ENCODE data around the gene ASB3.
"Not testable (repeated sequence)": the region's sequence is repeated elsewhere in the genome, so short reads cannot be mapped to it uniquely, and the experiment has no call there.

The ASB3 gene, protein sequence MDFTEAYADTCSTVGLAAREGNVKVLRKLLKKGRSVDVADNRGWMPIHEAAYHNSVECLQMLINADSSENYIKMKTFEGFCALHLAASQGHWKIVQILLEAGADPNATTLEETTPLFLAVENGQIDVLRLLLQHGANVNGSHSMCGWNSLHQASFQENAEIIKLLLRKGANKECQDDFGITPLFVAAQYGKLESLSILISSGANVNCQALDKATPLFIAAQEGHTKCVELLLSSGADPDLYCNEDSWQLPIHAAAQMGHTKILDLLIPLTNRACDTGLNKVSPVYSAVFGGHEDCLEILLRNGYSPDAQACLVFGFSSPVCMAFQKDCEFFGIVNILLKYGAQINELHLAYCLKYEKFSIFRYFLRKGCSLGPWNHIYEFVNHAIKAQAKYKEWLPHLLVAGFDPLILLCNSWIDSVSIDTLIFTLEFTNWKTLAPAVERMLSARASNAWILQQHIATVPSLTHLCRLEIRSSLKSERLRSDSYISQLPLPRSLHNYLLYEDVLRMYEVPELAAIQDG

DNA sequence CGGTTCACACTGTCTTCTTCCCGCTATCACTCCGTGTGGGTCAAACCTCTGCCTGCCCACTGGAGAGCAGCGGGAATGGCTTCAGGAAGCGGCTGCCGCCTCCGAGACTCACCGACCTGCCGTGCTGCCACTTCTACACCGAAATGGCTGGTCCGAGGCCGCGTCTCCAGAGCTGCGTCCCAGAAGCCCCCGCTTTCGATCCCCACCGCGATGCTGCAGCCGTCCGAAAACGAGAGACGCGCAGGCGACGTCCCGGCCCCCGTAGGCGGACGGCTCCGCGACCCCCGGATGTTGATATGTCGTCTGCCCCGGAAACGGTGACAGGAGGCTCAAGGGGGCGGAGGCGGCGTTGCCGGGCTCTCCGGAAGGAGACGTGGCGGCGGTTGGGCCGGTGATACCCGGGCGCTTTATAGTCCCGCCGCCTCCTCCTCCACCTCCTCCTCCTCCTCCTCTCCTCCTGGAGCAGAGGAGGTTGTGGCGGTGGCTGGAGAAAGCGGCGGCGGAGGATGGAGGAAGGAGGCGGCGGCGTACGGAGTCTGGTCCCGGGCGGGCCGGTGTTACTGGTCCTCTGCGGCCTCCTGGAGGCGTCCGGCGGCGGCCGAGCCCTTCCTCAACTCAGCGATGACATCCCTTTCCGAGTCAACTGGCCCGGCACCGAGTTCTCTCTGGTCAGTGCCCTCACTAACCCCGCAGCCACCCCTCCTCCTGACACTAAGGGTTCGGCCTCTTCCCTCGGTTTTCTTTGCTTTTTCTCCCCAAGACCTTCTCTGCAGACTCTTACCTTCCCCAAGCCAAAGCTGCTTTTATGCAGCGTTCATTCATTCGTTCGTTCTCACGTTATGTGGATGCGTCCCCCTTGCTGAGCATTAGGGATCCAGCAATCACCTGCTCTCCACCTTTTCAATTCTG is at the start of gene ASB3, which contains the start of gene ERLEC1:
Gene ASB3 (minus strand): TSS at position 249 of the 909 bp plus-strand sequence. CDS start 21,381 bp downstream, outside the sequence.
Gene ERLEC1 (plus strand): TSS at position 340 of the 909 bp plus-strand sequence. CDS start 167 bp downstream, at position 507.
- DNase-seq = peak; percentile 83

DNA sequence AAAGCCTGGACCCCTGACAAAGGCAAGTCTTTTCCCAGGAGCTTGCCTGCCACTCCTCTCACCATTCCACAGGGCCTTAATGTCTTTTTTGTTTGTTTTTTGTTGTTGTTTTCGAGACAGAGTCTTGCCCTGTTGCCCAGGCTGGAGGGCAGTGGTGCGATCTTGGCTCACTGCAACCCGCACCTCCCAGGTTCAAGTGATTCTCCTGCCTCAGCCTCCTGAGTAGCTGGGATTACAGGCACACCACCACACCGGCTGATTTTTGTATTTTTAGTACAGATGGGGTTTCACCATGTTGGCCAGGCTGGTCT is 43.2 kb upstream of the ASB3 start:
- not testable (repeated sequence) for DNase-seq

DNA sequence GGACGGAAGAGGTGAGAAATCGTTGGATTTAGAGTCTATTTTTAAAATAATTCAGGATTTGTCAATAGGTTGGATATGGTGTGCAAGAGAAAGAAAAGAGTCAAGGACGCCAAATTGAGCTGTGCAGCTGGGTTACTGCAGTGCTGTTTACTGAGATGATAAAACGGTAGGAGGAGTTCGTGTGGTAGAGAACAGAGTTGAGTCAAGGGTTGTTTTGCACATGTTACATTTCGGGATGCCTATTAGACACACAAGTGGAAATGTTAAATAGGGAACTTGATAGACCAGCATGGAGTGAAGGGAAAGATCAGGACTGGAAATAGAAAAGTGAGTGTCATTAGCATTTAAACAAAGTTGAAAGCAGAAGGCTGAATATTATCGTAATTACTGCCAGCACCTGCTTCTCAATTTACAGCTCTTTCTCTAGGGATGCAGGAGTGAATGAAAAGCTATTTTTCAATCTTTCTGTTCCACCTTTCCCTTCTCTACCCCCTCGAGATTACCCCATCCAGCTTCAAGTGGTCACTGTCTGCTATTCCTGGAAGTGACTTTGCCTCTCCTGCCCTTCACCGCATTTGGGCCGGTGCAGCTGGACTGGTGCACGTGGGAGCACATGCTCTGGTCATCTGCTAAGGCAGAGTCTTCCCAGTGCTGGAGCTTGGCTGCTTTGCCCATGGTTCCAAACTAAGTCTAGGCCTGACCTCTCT is 42.7 kb upstream of the ASB3 start:
- DNase-seq = no peak

DNA sequence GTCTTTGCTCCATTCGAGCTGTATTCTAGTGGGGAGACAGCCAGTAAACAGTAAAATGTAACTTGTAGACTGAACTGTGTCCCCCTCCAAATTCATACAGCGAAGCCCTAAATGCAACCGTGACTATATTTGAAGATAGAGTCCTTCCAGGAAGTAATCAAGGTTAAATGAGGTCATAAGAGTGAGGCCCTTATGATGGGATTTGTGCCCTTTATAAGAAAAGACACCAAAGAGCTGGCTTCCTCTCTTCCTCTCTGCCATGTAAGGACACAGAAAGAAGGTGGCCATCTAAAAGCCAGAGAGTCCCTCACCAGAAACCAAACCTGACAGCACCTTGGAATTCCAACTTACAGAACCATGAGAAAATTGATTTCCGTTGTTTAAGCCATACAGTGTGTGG is 41.6 kb upstream of the ASB3 start:
- no peak for DNase-seq

DNA sequence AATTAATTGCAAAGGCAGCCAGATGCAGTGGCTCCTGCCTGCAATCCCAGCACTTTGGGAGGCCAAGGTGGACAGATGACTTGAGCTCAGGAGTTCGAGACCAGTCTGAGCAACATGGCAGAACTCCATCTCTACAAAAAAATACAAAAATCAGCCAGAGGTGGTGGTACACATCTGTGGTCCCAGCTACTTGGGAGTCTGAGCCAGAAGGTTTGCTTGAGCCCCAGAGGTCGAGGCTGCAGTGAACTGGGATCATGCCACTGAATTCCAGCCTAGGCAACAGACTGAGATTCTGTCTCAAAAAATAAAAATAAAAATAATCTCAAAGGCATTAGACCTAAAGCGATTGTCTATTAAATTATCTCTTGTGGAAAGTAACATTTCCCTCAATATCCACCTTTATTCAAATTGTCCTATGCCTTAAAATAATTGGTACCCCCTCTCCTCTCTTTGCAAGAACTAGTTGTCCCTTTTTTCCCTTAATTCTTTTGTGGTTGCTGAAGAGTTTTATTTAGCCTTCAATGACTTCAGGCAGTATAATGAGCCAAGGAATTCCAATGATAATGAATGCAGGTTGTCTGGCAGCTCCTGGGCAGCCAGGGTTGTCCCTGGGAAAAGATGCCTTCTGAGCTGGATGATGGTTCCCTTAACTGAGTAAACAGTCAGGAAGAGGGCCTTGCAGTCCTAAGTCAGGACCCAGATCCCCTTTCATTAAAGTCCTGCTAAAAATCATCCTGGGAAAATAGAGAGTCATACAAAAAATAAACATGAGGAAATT is 40.8 kb upstream of the ASB3 start:
- no peak for DNase-seq

DNA sequence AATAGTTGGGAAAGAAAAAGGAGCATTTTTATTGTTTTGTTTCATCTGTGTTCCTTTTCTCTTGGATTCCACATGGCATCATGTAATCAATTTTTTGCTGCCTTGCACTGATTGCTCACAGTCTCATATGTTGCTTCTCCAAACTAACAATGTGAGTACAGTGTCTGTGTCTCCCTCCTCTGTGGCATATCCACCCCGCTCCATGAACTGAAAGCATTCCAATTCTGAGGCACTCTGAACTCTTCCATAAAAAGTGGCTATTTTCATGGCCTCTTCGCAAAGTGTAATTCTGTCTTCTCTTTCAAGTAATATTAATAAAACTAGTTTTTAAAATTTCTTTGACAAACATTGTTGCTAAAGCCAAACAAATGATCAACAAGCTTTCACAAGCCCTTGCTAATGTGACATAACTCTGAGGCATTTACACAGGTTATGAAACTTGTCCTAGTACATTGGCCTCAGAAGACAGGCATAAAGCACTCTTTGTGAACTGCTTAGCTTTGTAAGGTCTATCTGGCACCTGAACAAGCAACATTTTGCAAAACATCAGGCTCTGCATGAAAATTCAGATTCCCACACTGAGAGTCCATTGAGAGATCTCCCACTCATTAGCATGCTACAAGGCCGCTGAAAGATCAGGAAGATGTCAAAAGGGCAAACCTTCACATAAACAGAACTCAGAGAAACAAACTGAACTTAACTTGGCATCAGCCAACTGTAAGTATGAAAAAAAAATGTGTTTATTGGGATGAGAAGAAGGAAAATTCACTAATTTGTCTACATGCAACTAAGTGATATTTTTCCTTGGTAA is 40.0 kb upstream of the ASB3 start:
- DNase-seq = no peak

DNA sequence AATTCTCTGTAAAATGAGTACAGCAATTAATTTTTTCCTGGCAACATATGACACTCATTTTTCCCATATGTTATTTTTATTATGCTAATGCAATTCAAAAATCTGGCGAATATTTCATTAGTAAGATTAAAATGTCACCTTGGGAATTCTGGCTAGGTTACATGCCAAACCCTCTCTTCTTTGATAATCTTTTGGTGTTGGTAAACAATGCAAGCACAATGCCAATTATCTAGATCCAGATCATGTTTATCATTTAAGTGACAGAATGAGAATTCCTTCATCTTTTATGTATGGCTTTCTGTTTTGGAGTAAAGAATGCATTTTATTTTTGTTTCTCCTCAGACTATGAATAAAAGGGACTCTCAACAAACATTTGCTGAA is 39.3 kb upstream of the ASB3 start:
- no peak for DNase-seq

DNA sequence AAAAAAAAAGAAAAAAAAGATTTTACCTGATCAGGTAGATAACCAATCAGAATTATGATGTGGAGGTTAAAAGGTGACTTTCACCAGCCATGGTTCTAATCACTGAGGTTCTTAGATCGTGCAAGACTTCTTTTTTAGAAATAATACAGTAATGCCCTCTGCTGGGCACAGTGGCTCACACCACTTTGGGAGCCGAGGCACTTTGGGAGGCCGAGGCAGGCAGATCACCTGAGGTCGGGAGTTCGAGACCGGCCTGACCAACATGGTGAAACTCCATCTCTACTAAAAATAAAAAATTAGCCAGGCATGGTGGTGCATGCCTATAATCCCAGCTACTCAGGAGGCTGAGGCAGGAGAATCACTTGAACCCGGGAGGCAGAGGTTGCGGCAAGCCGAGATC is 36.9 kb upstream of the ASB3 start:
- DNase-seq = peak; percentile 8

DNA sequence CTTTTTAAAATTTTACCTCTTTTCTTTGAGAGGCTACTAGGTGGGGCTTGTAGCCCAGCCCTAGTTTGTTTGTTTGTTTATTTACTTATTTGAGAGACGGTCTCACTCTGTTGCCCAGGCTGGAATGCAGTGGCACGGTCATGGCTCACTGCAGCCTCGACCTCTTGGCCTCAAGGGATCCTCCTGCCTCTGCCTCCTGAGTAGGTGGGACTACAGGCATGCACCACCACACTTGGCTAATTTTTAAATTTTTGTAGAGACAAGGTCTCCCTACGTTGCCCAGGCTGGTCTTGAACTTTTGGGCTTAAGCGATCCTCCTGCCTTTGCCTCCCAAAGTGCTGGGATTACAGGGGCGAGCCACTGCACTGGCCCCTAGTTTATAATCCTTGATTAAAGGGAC is 35.1 kb upstream of the ASB3 start:
- DNase-seq = no peak

DNA sequence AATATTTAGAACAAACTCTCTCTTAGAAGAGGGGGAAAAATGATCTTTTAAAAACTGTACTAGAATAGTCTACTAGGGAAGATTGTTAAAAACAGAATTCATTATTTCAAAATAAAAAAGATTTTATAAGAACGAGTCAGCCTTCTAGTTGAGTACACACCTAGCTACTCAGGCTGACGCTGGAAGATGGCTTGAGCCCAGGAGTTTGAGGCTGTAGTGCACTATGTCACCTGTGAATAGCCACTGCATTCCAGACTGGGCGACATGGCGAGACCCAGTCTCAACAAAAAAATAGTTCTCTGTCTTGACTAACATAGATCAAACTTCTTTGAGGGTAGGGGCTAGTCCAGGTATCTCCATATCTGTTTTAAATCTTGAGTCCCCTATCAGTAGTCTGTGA is 34.0 kb upstream of the ASB3 start:
- no peak for DNase-seq

DNA sequence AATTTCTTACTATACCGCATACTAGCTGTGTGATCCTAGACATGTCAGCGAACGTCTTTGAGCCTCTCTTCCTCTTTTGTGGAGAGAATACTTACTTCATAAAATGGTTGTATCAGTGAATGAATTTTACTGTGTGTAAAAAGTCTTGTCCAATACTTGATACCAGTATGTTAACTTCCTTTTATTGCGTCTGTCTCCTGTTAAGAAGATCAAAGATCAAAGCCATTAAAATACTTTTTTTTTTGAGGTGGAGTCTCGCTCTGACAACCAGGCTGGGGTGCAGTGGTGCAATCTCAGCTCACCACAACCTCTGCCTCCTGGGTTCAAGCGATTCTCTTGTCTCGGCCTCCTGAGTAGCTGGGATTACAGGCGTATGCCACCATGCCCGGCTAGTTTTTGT is 33.3 kb upstream of the ASB3 start:
- no peak for DNase-seq

DNA sequence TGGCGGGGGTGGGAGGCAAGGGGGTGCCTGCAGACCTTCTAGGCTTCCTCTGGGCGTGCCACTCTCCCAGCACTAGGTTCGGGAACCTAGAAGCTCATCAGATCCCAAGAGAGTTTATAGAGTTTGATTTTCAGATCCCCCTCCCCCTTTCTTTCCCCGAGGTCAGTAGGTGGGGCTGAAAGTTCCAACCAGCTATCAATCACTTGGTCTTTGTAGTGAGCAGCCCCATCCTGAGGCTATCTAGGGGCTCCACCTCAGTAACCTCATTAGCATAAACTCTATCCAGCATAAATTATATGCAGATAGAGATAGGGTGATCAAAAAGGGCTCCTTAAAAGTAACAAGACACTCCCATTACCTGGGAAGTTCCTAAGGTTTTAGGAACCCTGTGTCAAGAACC is 32.9 kb upstream of the ASB3 start:
- no peak for DNase-seq

DNA sequence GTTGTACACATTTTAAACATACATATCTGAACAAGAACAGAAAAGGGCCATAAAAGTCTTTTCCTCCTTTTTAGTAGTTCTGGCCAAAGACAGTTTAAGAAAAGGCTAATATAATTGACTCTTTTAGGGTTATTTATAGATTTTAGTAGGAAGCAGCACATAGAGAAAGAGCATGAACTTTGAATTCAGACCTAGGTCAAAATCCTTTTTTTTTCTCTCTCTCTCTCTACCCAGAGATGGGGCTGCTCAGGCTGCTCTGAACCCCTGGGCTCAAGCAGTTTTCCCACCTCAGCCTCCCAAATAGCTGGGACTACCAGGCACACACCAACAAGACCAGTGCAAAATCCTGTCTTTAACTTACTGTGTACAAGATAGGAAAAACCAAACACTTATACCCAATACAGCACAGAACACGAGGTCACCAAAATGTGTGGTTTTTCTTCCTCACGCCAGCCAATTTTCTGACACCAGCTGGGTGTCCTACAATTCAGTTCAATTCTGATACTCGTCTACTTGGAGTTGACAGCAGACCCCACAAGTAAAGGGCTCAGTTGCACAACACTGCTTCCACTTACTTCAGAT is 32.2 kb upstream of the ASB3 start:
- no peak for DNase-seq

DNA sequence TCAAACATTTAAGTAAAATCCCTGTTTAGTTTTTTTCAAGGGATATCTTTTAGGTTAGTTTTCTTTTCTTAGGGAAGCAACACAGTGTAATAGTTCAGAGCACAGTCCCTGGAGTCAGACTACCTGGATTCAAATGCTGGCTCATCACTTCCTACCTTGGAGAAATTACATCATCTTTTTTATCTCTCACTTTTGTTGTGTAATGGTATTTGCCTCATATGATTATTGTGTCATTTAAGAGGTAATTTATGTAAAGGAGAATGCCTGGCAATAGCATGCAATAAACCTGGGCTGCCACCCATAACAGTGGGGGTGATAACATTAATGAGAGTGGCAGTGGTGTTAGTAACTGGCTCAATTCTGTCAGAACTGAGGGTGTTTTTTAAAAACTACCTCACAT is 26.4 kb upstream of the ASB3 start:
- DNase-seq = no peak

DNA sequence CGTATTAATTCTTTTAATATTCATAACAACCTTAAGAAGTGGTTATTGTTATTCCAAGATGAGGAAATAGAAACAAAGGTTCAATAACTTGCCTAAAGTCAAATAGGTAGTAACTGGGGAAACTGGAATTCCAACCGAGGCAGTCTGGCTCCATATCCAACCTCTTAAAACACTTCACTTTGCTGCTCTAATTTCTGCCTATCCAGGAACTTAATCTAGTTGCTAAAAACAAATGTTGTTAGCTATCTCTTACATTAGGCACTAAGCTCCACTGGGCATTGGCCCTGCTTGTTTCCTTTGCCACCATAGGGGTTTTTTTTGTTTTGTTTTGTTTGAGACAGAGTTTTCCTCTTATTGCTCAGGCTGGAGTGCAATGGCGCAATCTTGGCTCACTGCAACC is 24.8 kb upstream of the ASB3 start:
- DNase-seq = no peak

DNA sequence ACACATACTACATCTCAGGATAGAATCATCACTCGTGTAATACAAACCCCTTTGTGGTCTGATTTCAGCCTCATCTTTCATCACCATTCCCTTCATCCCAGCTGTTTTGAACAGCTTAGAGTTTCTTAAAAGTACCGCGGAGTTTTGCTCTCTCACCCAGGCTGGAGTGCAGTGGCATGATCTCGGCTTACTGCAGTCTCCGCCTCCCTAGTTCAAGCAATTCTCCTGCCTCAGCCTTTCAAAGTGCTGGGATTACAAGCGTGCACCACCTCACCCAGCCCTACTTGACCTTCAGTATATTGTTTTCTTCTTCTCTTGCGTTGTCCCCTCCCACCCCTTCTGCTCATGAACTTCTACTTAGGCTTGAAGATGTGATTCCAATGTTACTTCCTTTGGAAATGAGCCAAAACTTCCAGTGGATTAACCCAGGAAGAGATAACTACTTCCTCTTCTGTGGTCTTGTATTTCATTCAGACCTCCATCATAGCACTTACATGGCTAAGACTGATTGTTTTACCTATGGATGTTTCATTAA is 15.9 kb upstream of the ASB3 start:
- DNase-seq = no peak

DNA sequence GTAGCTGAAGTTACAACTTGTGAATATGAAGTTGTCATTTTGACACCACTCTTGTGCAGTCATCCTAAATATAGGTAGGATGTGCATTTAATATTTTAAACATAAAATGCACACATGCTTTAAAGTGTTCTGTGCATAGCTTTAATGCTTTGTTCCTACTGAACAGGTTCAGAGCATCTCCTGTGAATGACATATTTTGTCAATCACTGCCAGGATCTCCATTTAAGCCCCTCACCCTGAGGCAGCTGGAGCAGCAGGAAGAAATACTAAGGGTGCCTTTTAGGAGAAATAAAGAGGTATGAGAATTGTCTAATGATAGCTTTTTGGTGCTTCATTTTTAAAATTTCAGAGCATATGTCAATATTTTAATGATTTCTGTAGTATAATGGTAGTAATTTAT is 14.8 kb upstream of the ASB3 start:
- no peak for DNase-seq

DNA sequence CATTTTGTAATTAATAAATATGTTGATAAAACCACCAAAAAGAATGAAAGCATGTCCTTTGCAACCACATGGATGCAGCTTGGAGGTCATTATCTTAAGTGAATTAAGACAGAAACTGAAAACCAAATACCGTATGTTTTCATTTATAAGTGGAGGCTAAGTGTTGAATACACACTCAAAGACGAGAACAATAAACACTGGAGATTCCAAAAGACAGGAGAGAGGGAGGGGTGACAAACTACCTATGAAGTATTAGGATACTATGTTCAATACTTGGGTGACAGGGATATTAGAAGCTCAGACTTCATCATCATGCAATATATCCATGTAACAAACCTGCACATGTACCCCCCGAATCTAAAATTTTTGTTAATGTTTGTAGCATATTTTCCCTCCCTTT is 7.1 kb upstream of the ASB3 start:
- no peak for DNase-seq

DNA sequence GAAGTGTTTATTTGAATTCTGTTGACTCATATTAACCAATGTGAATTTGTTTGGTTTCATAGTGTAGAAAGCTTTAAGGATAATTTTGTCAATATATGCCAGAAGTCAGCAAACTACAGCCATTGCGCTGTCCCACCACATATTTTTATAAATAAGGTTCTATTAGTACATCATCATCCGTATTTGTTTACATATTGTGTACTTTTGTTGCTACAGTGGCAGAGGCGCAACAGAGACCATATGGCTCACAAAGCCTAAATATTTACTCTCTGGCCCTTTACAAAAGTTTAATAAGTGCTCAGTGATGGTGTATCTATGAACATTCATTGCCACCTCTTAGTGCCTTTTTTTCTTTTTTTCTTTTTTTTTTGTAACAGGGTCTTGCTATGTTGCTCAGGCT is 6.5 kb upstream of the ASB3 start:
- no peak for DNase-seq

DNA sequence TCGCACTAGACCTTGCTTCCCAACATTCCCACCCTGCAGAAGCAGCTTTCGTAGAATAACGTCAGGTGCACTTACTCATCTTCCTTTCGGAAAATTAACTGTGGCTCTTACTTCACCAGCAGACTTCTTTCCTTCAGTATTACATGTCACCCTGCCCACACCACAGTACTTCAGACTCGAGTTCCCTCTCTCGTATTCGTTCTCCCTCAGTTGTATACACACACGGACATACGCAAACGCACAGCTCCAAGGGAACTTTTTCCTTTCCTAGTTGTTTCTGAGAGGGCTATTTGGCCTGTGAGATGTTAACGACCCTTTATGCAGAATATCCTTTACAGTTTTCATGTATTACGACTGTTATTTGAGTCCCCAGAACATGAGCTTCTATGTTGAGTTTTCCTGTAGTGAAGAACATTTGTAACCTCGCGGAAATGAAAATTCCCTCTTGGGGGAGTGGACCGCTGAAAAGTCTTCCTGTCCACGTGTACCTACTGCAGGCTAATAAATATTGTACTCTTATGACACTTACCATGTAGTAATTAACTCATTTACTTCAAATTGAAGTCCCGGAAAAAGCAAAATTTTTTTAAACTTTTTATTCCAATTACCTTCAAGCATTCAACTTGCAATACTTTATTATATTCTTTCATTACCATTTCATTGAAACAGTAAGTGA is 999 bp upstream of the ASB3 start:
- no peak for DNase-seq

Measured in stimulated activated CD4-positive, alpha-beta T cell treated with anti-CD3 and anti-CD28 coated beads, Interleukin-4, amount 100 ng/mL, for 1 hour (primary cell).